Spleen (tissue), 7 donors: Measurements from ENCODE around the gene METTL26.

ENCODE experiments used
- POLR2AphosphoS5 ChIP-seq, 3 donors: sonication (generic); formaldehyde crosslinking; IDR thresholded peaks; one replicate each; pipeline ENCODE4 v1.5.1; 2017; ENCODE audit warnings: antibody characterized with exemption in 3 of 3
- TF ChIP-seq, protein P1 (sequence below), 11 experiments: fragments of 200-600 bp in 7 of 11; fragments of 450-650 bp in 4 of 11; sonication (generic) in 4 of 11; IDR thresholded peaks in 8 of 11; conservative IDR thresholded peaks in 3 of 11; 1 replicate in 7 of 11; 2 replicates in 4 of 11; pipeline versions ENCODE4 v1.4.0 to v1.8.0; 2016 to 2021; ENCODE audit warnings: antibody characterized with exemption in 11 of 11, inconsistent platforms in 4 of 11, mild to moderate bottlenecking in 1 of 11
- donor health status: DM: no; HTN: no; CAD: no; lungs with moderate emphysema.
- donor health status: DM: no; HTN: no; CAD: no.
- donor health status: DM: no; HTN: no; CAD: no.

DNA sequence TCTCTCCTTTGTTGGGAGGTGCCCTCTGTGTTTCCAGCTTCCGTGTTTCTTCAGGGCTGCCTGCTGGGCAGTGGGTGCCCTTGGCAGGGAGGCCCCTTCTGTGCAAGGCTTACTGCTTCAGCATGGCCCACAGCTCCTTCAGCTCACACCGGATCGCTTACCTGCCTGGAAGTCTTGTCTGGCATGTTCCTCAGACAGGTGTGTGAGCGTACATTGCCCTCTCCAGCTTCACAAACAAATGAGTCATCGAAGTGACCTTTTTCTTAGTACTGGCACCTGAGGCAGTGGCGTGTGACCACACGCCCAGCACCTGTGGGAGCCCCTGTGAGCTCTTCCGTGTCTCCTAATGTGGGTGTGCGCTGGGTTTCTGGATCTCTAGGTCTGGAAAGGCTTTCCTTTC lies 42.7 kb downstream of the METTL26 start:
- TF ChIP-seq, protein P1, sequence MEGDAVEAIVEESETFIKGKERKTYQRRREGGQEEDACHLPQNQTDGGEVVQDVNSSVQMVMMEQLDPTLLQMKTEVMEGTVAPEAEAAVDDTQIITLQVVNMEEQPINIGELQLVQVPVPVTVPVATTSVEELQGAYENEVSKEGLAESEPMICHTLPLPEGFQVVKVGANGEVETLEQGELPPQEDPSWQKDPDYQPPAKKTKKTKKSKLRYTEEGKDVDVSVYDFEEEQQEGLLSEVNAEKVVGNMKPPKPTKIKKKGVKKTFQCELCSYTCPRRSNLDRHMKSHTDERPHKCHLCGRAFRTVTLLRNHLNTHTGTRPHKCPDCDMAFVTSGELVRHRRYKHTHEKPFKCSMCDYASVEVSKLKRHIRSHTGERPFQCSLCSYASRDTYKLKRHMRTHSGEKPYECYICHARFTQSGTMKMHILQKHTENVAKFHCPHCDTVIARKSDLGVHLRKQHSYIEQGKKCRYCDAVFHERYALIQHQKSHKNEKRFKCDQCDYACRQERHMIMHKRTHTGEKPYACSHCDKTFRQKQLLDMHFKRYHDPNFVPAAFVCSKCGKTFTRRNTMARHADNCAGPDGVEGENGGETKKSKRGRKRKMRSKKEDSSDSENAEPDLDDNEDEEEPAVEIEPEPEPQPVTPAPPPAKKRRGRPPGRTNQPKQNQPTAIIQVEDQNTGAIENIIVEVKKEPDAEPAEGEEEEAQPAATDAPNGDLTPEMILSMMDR (IDR thresholded peaks at IDR 0.05 in 8 of 11, conservative IDR thresholded peaks at IDR 0.05 in 3 of 11) = no peak
- no peak for TF ChIP-seq POLR2AphosphoS5 (IDR thresholded peaks at IDR 0.05)
